ENCODE data around the gene ZNF93.
A peak's percentile ranks its signal among the peaks of the same experiment; 100 is the strongest.
"Not testable (repeated sequence)": the region's sequence is repeated elsewhere in the genome, so short reads cannot be mapped to it uniquely, and the experiment has no call there.

The ZNF93 gene

GRCh38 chr19:19959151-19959799 is 58.5 kb downstream of the ZNF93 start:
- H3K4me3 ChIP-seq (ENCODE audit: control insufficient read depth, low read depth, low read length), result not testable (repeated sequence)
- DNase-seq (ENCODE audit: low read depth), result peak; percentile 56
- TF ChIP-seq CTCF (conservative IDR thresholded peaks at IDR 0.05; ENCODE audit: control insufficient read depth, insufficient read depth, low read depth, low read length), result peak; percentile 47

GRCh38 chr19:19964416-19964815 is 63.7 kb downstream of the ZNF93 start:
- TF ChIP-seq CTCF (conservative IDR thresholded peaks at IDR 0.05; ENCODE audit: control insufficient read depth, insufficient read depth, low read depth, low read length), result no peak
- DNase-seq (ENCODE audit: low read depth), result no peak
- no peak overlapping the region for H3K4me3 ChIP-seq (ENCODE audit: control insufficient read depth, low read depth, low read length)

GRCh38 chr19:19966126-19966525 is 65.4 kb downstream of the ZNF93 start:
- not testable (repeated sequence) for DNase-seq (ENCODE audit: low read depth); H3K4me3 ChIP-seq (ENCODE audit: control insufficient read depth, low read depth, low read length)

- H3K4me3 ChIP-seq (ENCODE audit: control insufficient read depth, low read depth, low read length), result no peak overlapping the region
- TF ChIP-seq CTCF (conservative IDR thresholded peaks at IDR 0.05; ENCODE audit: control insufficient read depth, insufficient read depth, low read depth, low read length), result no peak
- no peak for DNase-seq (ENCODE audit: low read depth)
These were observed 66.1 kb downstream of the ZNF93 start for GRCh38 chr19:19966862-19967261.
